ENCODE measurements around the gene PHF10.

PHF10 gene

GRCh38 chr6:169725125-169726048 is 1.1 kb upstream of the PHF10 start:
- Histone ChIP-seq H3K36me3 (no peaks in the 10 kb centered on the region), H3K4me3 (ENCODE audit: low read depth, low read length) (peak overlapping the region; percentile 85), H3K27me3 (no peaks in the 10 kb centered on the region), H3K9me3 (no peaks in the 10 kb centered on the region), H3K4me1 (peaks cover 5% of the 10 kb centered on the region; the same call in 1 of the 2 replicates)
- DNase-seq, result peak; percentile 37
- no peak for TF ChIP-seq CTCF (IDR thresholded peaks at IDR 0.05; ENCODE audit: low read depth, low read length)

GRCh38 chr6:169723991-169724493 is 258 bp downstream of the PHF10 start:
- Histone ChIP-seq H3K4me1 (peaks cover 8% of the 10 kb centered on the region; the same call in 1 of the 2 replicates), H3K4me3 (ENCODE audit: low read depth, low read length) (peak overlapping the region; percentile 24; the same call in 1 of the 2 replicates), H3K27me3 (no peaks in the 10 kb centered on the region), H3K36me3 (no peaks in the 10 kb centered on the region), H3K9me3 (no peaks in the 10 kb centered on the region)
- TF ChIP-seq CTCF (IDR thresholded peaks at IDR 0.05; ENCODE audit: low read depth, low read length), result no peak
- peak; percentile 56 for DNase-seq

- H3K4me1 ChIP-seq, result peaks cover 8% of the 10 kb centered on the region; the same call in 1 of the 2 replicates
- no peak for TF ChIP-seq CTCF (IDR thresholded peaks at IDR 0.05; ENCODE audit: low read depth, low read length)
- H3K27me3 ChIP-seq, result no peaks in the 10 kb centered on the region
- no peaks in the 10 kb centered on the region for H3K9me3 ChIP-seq
- no peaks in the 10 kb centered on the region for H3K36me3 ChIP-seq
- DNase-seq, result peak; percentile 66
- H3K4me3 ChIP-seq (ENCODE audit: low read depth, low read length), result peak overlapping the region; percentile 84
Measured at GRCh38 chr6:169723200-169723909, 945 bp downstream of the PHF10 start.

GRCh38 chr6:169722362-169723199 is 1.7 kb downstream of the PHF10 start:
- peaks cover under 1% of the 10 kb centered on the region; the same call in 1 of the 2 replicates for H3K36me3 ChIP-seq
- peaks cover 8% of the 10 kb centered on the region; the same call in 1 of the 2 replicates for H3K4me1 ChIP-seq
- H3K9me3 ChIP-seq, result no peaks in the 10 kb centered on the region
- no peak for TF ChIP-seq CTCF (IDR thresholded peaks at IDR 0.05; ENCODE audit: low read depth, low read length)
- DNase-seq, result peak; percentile 38
- H3K4me3 ChIP-seq (ENCODE audit: low read depth, low read length), result peak overlapping the region; percentile 84
- H3K27me3 ChIP-seq, result no peaks in the 10 kb centered on the region

- DNase-seq, result no peak
- Histone ChIP-seq H3K36me3 (peaks cover 23% of the 10 kb centered on the region), H3K27me3 (no peaks in the 10 kb centered on the region), H3K9me3 (no peaks in the 10 kb centered on the region), H3K4me3 (ENCODE audit: low read depth, low read length) (no peak overlapping the region), H3K4me1 (peaks cover 8% of the 10 kb centered on the region; the same call in 1 of the 2 replicates)
- TF ChIP-seq CTCF (IDR thresholded peaks at IDR 0.05; ENCODE audit: low read depth, low read length), result peak; percentile 28
Measured at GRCh38 chr6:169720207-169720855, 4.0 kb downstream of the PHF10 start.
